GM18519 (cell line): Measurements from ENCODE around the gene SMIM43.
A peak's percentile ranks its signal among the peaks of the same experiment; 100 is the strongest.

Experiments used
- ATAC-seq: cut with Tn5 transposase; IDR thresholded peaks from one replicate; pipeline ENCODE4 v1.9.1; 2021; ENCODE audit warnings: mild to moderate bottlenecking, moderate library complexity; ENCODE audit not compliant: unreplicated experiment, low FRiP score

The SMIM43 gene

DNA sequence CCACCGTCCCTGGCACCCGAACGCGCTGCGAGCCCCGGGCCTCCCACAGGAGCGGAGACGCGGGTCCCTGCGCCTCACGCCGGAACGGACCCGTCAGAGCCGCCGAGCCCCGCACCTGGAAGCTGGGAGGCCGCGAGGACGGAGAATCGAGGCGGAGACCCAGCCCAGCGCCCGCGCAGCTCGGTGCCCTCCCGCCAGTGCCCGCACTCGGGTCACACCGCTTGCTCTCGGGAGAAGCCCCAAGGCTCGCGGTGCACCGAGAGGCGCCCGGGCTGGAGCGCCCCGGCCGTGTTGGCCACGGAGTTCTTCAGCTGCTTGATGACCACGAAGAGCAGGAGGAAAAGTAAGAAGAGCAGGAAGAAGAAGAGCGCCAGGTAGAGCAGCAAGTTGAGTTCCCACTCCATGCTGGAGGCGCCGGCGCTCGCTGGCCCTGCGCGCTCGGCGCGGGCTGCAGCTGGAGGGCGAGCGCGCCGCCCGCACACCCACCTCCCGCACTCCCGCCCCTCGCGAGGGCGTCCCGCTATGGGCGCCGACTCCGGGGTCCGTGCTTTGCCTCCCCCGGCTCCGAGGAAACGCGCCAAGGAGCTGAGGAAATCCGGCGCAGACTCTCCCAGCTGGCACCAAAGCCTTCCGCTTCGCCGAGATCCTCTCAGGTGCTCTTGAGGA, at the start of gene SMIM43:
Gene SMIM43, minus strand, starts transcription at position 463 of the 666 bp plus-strand sequence. Its CDS starts 59 bp downstream, at position 404.
- no peak for ATAC-seq

DNA sequence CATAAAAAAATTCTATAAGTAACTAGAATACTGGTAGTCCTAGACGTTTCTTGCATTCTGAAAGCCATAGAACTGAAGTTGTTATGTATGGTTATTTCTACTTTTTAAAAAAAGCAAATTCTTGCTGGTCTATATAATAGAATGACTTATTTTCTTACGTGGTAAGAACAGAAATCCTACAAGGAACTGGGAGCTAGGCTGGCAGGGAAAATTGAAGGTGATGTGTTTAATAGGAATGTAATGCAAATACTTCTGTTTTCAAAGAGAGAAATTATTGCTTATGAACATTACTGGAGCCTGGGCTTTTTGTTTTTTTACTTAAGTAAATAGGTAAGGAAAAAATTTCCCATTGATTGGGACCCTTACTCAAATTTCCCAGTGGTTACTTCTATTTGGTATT, 49.8 kb upstream of the SMIM43 start:
- no peak for ATAC-seq

DNA sequence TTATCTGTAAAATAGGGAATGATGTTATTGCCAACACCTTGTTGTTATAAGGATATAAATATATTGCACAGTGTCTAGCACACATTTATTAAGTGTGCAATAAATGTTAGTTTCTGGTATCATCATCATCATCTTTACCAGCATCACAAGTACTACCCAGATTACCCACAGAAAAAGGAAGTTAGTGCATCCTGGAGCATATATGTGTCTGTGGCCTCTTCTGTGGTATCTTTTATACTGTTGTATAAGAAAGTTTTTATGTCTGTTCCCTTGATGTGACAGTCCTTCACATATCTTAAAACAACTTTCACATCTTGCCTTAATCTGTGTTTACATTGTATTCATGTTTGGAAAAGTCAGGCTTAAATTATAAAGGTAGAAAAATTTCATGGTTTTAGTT, 46.2 kb upstream of the SMIM43 start:
- no peak for ATAC-seq

DNA sequence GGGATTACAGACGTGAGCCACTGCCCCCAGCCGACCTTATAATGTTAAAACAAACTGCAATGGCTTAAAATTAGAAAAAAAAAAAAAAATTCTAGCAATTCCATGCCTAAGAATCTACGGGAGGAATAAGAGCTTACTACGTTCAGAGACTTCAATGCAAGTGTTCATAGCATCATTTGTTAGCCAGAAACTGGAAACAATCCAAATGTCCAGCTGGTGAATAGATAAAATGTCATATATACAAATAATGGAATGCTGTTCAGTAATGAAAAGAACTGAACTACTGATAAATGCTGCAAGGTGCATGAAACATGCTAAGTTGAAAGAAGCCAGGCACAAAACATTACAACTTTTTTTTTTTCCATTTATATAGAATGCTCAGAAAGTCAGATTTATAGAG, 41.4 kb upstream of the SMIM43 start:
- no peak for ATAC-seq

DNA sequence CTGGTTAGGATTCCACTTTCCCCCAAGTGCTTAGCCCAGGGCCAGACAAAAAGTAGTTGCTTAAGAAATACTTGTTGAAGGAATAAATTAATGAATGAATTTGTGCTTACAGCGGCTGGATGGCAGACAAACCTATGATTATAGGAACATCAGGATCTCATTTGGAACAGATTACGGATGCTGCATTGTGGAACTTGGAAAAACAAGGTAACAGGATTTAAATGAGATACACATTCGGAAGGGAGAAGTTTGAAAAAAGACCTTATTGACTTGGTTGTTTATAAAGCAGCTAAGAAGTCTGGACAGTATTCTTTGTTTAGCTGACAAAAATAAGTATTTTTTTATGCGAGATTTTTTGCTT, 36.7 kb upstream of the SMIM43 start:
- no peak for ATAC-seq

DNA sequence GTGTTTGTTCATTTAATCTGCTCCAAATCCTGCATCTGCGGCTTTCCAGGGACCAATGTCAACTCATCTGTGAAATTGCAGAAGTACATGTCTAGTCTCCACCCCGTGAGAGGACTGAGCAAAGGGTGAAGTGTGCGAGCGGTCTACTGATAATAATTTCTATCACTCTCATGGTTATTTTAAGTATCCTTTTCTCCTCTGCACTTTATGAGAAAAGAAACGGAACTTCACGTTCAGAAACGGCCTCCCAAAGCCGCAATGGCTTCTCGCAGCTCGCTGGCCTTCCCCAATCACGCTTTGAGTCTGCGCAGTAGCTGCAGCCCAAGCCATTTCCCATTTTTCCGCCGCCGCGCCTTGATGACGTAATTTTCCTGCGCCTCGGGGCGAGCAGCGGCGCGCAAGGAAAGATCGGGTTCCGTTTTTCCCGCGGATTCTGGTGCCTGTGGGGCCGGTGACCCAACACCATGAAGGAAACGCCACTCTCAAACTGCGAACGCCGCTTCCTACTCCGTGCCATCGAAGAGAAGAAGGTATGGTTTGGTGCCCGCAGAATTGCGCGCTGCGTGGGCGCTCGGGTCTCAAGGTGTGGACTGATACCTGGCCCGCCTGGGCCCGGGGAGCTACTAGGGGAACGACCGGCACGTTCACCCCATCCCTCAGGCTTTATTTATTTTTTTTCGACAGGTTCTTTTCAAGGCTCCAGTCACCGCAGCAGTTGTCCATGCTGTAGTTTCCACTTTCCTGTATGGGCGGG, 36.2 kb upstream of the SMIM43 start, which contains the start of gene EXOSC9:
Gene EXOSC9, plus strand, starts transcription at position 363 of the 754 bp plus-strand sequence. Its CDS starts 102 bp downstream, at position 465.
- ATAC-seq: peak; percentile 69

DNA sequence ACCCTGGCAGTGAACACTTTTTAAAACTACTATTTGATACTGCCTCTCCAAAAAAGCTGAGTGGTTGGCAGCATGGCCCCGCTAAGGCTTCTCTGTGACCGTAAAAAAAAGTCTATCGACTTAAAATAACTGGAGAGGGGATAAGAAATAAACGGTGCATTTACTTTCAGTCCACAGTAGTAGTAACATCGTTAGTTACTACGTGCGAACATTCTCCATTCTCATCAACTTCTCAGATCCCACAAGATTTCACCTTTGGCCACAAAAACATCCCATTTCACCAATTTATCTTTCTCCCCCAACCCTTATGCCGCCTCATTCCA, 35.6 kb upstream of the SMIM43 start:
- peak; percentile 17 for ATAC-seq

DNA sequence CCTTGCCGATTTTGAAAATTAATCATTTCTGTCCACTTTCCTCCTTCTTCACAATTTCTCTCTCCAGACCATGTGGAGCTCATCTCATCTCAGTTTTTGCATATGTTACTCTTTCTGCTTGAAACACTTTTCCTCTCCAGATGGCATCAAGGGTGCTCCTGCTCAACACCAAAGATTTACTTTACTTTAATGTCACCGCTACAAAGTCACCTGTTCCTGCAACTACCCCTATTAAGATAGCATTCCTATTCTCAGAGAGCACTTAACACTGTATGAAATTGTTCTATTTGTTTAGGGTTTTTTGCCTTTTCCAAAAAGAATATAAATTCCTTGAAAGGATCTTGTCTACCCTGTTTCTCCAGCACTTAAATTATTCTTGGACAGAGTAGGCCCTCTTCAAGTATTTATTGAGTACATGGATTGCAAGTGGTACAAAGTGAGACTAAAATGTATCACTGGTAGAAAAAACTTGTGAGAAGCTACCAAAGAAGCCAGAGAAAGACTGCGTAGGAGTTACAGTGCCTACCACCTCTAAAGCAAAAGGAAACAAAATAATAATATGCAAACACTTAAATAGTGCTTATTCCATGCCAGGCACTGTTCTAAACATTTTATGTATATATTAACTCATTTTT, 35.0 kb upstream of the SMIM43 start:
- no peak for ATAC-seq

DNA sequence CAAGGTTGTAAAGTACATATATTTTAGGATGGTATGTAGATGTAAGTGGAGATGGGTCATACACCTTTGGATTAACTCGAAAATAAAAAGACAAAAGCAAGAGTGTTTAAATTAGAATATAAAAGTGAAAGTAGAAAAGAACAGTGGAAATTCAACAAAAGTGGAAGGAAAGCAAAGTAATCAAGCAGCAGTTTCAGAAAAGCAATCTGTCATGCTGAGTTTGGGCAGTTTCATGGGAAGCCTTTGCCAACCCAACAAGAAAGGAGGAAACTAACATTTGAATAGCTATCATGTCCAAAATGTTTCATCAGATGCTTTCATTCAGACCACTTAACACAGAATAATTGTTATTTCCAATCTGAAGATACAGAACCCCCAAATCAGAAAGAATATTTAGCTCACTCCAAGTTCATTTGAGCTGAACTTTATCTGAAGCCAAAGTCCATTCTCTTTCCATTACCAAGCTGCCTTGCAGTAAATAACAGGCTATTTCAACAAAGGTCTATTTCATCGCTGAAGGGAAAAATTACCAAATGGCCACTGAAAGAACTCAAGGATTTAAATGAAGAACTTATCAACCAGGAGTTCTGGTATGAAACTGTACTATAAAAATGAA, 34.4 kb upstream of the SMIM43 start:
- no peak for ATAC-seq

DNA sequence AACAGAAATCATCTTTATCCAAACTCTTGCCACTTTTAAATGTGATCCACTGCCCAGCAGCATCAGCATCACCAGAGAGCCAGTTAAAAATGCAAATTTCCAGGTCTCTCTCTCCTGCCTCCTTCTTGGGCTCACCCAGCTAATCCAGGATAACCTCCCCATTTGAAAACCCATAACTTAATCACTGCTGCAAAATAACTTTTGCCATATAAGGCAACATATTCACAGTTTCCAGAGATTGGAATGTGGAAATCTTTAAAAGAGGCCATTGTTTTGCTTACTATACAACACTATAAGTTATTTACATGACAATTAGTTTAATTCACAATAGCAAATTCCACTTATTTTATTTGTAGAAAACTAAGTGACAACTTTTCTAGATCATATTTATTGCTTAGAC, 31.3 kb upstream of the SMIM43 start:
- ATAC-seq: no peak

DNA sequence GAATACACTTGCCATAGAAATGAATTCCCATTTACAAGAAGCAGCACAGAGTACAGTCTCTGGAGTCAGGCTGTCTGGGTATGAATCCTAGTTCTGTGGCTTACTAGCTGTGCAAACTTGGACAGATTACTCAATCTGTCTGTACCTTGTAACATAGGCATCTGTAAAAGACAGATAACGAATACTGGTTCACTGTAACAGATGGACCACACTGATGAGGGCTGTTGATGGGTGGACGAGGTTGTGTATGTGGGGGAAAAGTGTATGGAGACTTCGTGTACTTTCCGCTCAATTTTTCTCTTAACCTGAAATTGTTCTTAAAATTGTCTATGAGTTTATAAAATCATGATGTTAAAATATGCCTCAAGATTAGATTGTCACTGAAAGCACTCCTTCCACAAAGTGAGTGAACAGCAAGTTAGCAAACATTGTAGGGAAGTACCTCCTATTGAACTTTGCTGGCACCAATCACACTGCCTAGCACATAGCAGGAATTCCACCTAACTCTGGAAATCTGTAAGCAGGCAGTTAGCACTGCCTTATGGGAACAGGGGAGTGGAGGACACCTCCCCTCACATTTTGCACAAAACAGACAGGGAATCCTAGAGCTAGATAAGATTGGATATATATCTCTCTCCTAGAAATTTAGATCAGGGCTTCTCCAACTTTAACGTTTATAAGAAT, 29.7 kb upstream of the SMIM43 start:
- no peak for ATAC-seq

DNA sequence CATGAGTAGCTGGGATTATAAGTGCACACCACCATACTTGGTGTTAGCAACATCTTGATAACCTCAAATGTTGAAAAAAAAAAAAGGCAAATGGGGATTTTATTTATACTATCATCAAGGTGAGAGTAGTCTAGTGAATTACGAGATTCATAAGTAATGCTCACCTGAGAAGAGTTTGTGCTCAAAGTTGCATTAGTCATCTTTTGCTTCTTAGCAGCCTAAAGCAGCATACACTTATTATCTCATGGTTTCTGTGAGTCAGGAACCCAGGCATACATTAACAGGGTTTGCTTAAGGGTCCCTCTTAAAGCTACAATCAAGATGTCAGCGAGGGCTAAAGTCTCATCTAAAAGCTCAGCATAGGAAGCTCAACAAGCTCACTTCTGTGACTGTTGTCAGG, 28.0 kb upstream of the SMIM43 start:
- ATAC-seq: no peak

DNA sequence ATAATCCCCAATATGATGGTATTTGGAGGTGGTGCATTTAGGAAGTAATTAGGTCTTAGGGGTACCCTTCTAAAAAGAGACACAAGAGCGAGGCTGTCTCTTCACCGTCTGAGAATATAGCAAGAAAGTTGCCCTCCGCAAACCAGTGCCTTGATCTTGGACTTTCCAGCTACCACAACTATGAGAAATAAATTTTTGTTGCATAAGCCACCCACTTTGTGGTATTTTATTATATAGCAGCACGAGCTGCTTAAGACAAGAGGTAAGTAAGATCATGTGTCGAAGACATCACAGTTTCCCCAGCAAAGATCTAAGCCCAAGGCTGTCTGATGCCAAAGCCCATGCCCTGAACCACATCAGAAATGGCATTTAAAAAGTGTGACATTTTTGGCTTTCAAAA, 26.5 kb upstream of the SMIM43 start:
- ATAC-seq: no peak

DNA sequence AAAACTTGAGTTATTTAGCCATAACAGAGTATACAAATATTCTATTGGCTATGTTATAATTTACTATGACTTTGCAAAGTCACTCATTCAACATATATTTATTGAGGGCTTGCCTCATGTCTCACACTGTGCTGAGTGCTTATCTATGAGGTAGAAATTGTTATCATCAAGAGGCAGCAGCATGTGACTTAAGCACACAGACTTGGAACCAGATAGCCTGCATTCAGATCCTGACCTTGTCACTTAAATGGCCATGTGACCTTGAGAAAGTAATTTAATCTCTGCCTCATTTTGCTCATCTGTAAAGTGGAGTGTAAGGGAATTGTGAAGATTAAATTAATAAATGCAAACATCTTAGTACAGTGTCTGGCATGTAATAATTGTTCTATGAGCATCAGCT, 26.0 kb upstream of the SMIM43 start:
- ATAC-seq: no peak

DNA sequence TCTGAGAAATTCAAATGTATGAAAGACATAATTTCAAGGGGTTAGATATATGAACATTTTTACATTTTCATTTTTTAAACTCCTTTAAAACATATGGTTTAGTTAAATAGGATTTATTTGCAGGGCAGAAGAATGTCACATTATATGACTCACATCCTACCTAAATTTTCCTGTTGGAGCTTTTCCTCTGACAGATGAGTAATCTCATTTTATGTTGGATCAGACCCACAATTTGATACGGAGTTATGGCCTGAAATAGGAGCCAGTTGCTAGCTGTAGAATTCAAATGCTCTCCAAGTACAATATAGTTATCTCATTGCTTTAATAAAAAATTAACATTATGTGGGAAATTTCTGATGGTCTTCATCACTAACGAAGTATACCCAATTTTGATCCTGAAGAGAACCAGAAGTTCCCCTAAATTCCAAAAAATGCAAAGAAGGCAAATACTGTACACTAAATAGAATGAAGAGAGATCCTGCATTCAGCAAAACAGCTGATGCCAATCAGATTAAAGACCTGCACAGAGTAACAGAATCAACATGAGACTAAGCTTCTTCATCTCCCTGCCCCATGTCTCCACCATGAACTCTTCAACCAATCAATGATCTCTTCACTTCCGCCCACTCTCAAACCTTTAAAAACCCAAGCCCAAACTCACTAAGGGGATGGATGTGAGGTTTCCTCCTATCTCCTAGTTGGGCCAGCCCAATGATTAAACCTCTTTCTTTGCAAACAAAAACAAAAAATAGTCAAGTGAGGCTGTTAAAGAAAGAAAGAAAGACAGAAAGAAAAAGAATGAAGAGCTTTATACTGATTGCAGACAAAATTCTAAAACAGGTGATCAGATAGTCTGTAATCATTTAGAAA, 25.2 kb upstream of the SMIM43 start:
- no peak for ATAC-seq

DNA sequence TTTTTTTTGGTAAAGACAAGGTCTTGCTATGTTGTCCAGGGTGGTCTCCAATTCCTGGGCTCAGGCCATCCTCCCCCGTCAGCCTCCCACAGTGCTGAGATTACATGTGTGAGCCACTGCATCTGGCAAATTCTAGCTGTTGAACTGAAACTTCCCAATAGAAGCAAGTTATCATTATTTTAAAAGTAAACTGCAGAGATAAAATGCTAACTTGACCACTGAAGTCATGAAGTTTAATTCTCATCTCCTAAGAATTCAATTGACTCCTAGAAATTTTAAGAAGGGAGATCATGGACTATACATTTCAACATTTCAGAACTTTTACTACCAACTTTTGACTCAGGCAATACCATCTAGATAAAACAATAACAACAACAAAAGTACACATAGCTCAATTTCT, 24.5 kb upstream of the SMIM43 start:
- ATAC-seq: no peak

DNA sequence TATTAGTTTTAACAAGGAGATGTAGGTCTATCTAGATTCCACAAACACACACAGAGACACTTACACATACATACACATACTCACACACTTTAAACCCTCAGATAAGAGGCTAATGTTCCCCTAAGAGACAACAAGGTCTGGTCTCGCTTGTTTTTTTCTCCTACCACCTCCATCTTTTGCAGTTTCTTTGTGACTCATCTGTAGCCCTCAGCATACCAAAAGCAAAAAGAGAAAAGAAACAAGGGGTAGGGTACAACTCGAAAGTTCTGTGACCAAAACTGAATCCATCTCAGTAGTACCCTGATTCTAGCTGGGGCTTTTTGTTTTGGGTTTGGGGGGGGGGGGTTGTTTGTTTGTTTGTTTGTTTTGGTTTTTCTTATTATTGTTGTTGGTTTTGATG, 23.9 kb upstream of the SMIM43 start:
- ATAC-seq: peak; percentile 86

DNA sequence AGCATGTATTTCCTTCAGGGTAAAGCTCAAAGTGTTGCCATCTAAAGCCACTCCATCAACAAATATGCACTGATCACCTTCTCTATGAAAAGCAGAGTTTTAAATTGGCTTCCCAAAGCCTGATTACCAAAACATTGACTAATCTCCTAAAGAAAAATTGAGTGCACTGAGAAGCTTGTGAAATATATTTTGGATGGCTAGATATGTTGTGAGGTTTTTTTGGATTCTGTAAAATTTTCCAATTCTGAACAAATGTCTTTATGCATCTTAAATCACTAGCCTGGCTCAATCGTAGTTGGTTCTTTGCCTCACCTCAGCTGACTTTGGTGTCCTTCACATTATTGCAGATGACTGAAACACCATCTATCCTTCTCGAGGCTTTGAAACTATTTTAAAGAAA, 21.3 kb upstream of the SMIM43 start:
- no peak for ATAC-seq

DNA sequence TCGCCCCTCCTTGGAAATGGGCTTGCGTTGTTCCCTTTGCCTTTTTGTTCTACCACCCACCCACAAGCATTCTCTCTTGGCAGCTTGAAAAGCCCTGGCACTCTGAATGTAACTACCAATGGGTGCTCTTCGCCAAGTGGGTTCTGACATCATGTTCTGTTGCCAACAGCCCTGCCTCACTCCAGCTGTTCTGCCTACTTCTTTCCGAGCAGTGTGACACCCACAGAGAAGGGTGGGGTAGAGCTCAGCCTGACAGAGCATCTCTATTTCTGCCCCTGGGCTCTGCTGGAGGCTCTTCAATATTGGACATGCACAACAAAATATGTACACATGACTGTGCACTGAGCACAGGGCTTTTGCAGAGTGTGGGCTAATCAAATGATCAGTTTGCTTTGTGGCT, 20.5 kb upstream of the SMIM43 start:
- ATAC-seq: no peak

DNA sequence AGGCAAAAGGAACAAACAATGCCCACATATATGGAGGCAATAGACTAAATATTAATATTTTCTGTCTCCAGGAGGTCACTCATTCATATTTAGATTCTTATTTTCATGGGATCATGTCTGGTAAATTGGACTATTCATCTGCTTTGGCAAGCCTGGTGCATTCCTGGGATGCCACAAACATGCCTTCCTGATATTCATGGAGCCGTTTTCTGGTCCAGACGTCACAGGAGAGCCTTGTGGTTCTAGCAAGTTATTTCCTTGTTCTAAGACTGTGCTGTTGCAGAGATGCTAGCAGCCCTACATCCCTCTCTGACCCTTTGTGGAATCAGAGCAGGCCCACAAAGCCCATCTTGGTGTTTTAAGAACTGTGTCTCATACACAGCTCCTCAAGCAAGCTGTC, 20.0 kb upstream of the SMIM43 start:
- ATAC-seq: no peak
